Spleen (tissue), 7 donors: ENCODE data around the gene RPTN.

Experiments
- CTCF ChIP-seq, 11 experiments: fragments of 200-600 bp in 7 of 11; fragments of 450-650 bp in 4 of 11; sonication (generic) in 4 of 11; IDR thresholded peaks in 8 of 11; conservative IDR thresholded peaks in 3 of 11; 1 replicate in 7 of 11; 2 replicates in 4 of 11; pipeline versions ENCODE4 v1.4.0 to v1.8.0; 2016 to 2021; ENCODE audit warnings: antibody characterized with exemption in 11 of 11, inconsistent platforms in 4 of 11, mild to moderate bottlenecking in 1 of 11
- POLR2A ChIP-seq, 3 donors: fragments of 450-650 bp; IDR thresholded peaks; one replicate each; pipeline ENCODE4 v1.5.1; 2017; ENCODE audit warnings: antibody characterized with exemption in 3 of 3, mild to moderate bottlenecking in 1 of 3
- donor health status: DM: no; HTN: no; CAD: no; lungs with moderate emphysema.
- donor health status: DM: no; HTN: no; CAD: no.
- donor health status: DM: no; HTN: no; CAD: no.

GRCh38 chr1:152108882-152109222 is 50.2 kb downstream of the RPTN start:
- TF ChIP-seq POLR2A (IDR thresholded peaks at IDR 0.05) = no peak
- no peak for TF ChIP-seq CTCF (IDR thresholded peaks at IDR 0.05 in 8 of 11, conservative IDR thresholded peaks at IDR 0.05 in 3 of 11)
